Lung (tissue), 12 donors: ENCODE results near the gene SPRYD3. TPM values are rescaled to one million over a fixed set of nuclear protein-coding genes. Genes with fewer than 3 reads are reported as not detected.

Source experiments
- ATAC-seq: fragments of 200-7000 bp; cut with Tn5 transposase; one replicate; pipeline ENCODE4 v1.9.1; 2020; ENCODE audit warnings: moderate number of reproducible peaks; ENCODE audit not compliant: insufficient read depth, low FRiP score
- DNase-seq, 3 donors: peaks; one replicate each; pipeline ENCODE4 v3.0.0-alpha.2; 2013 to 2017
- H3K27ac ChIP-seq, 2 donors: one replicate each; pipeline ENCODE4 v1.5.1; 2013; ENCODE audit warnings: mild to moderate bottlenecking in 2 of 2, moderate library complexity in 2 of 2, control low read depth in 1 of 2, inconsistent platforms in 1 of 2, low read depth in 1 of 2, low read length in 1 of 2
- H3K27me3 ChIP-seq, 3 donors: one replicate each; pipeline ENCODE4 v1.5.1; 2013; ENCODE audit warnings: low read length in 2 of 3; ENCODE audit not compliant: control insufficient read depth in 3 of 3, insufficient read depth in 3 of 3
- H3K36me3 ChIP-seq, 4 donors: one replicate each; pipeline ENCODE4 v1.5.1; 2013; ENCODE audit warnings: low read length in 4 of 4, mild to moderate bottlenecking in 1 of 4, moderate library complexity in 1 of 4; ENCODE audit not compliant: control insufficient read depth in 4 of 4, insufficient read depth in 4 of 4
- H3K4me1 ChIP-seq, 5 donors: one replicate each; pipeline ENCODE4 v1.5.1; 2013; ENCODE audit warnings: low read length in 5 of 5, mild to moderate bottlenecking in 2 of 5, moderate library complexity in 1 of 5; ENCODE audit not compliant: control insufficient read depth in 5 of 5, insufficient read depth in 5 of 5
- H3K4me3 ChIP-seq: one replicate; pipeline ENCODE4 v1.5.1; 2013; ENCODE audit warnings: mild to moderate bottlenecking, control low read depth, moderate library complexity
- H3K9ac ChIP-seq, 2 donors: one replicate each; pipeline ENCODE4 v1.5.1; 2013; ENCODE audit warnings: low read length in 2 of 2, control low read depth in 1 of 2; ENCODE audit not compliant: insufficient read depth in 1 of 2
- H3K9me3 ChIP-seq, 4 donors: one replicate each; pipeline ENCODE4 v1.5.1; 2013; ENCODE audit warnings: low read length in 3 of 4, mild to moderate bottlenecking in 1 of 4, moderate library complexity in 1 of 4; ENCODE audit not compliant: control insufficient read depth in 4 of 4, insufficient read depth in 3 of 4
- WGBS, 2 donors: extraction: QIAGEN DNeasy Blood & Tissue Kit; methylation state at CpG; one replicate each; pipeline ENCODE4 v1.1.7; 2013; 5-methylcytosine and 5-hydroxymethylcytosine counted together
- polyA plus RNA-seq, 2 donors: library from polyadenylated mRNA; stranded (reverse); fragments of 200-250 nt; gene quantifications; one replicate each; pipeline ENCODE4 v1.2.1, GENCODE V29; 2013
- total RNA-seq, 2 donors: library from RNA; depleted of rRNA in 1 of 2; stranded (reverse); fragments of >200 nt in 1 of 2; gene quantifications; one replicate each; pipeline ENCODE4 v1.2.1, GENCODE V29; 2014 to 2021
- TF ChIP-seq, protein P1 (sequence below): IDR thresholded peaks from 2 replicates; pipeline ENCODE4 v1.5.1; 2012; ENCODE audit warnings: mild to moderate bottlenecking; ENCODE audit errors: control extremely low read depth, extremely low read depth
- donor health status: control.
- donor health status: control.
- donor health status: Bipolar disorder and iron deficiency.
- donor health status: healthy.
- donor health status: DM: yes; HTN: yes; CAD: no.

SPRYD3 gene
- total and polyA plus RNA-seq, 4 donors = 17.1 to 60.2 (median 34.9) TPM

- Histone ChIP-seq H3K9me3 (no peaks in the 10 kb centered on the region), H3K4me3 (no peak overlapping the region), H3K9ac (no peak overlapping the region), H3K27me3 (no peaks in the 10 kb centered on the region), H3K4me1 (peaks cover 6 to 31% (median 18%) of the 10 kb centered on the region in 5 donors), H3K27ac (no peak overlapping the region), H3K36me3 (no peaks in the 10 kb centered on the region)
- ATAC-seq = no peak
- WGBS, 2 donors = 89 to 90% methylated on average over 13 of the region's 13 CpGs
- TF ChIP-seq, protein P1, sequence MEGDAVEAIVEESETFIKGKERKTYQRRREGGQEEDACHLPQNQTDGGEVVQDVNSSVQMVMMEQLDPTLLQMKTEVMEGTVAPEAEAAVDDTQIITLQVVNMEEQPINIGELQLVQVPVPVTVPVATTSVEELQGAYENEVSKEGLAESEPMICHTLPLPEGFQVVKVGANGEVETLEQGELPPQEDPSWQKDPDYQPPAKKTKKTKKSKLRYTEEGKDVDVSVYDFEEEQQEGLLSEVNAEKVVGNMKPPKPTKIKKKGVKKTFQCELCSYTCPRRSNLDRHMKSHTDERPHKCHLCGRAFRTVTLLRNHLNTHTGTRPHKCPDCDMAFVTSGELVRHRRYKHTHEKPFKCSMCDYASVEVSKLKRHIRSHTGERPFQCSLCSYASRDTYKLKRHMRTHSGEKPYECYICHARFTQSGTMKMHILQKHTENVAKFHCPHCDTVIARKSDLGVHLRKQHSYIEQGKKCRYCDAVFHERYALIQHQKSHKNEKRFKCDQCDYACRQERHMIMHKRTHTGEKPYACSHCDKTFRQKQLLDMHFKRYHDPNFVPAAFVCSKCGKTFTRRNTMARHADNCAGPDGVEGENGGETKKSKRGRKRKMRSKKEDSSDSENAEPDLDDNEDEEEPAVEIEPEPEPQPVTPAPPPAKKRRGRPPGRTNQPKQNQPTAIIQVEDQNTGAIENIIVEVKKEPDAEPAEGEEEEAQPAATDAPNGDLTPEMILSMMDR = no peak
- DNase-seq = no peak
Observed at GRCh38 chr12:53100466-53101151, 21.4 kb upstream of the SPRYD3 start.

DNA sequence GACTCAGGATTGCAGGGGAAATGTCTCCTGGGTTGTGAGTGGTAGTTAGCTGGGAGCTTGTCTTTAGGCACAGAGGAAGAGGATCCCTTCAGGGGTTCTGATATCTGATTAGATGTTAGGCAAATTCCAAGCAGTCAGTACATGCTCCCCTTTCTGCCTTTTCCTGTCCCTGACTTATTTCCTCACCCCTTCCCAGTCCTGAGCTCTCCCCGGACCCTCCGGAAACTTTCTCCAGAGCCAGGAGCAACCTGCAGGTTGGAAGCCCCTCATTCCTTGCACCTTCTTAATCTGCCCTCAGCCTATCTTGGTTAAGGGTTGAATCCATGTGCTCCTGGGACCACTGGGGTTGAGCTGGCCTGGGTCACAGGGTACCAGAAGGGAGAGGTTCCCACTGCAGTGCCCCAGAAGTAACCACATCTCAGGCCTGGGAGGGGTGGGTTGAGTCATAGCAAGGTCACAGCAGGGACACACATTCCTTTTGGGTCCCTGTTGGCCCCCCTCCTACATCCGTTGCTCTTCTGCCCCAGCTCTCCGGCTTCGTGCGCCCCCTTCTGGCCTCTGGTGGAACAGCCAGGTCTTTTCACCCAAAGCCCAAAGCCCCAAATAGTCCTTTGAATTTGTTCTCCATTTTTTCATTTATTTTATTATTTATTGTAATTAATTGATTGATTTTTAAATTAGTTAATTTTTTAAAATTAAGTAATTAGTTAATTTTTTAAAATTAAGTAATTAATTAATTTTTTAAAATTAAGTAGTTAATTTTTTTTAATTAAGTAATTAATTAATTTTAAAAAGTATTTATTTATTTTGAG, 20.1 kb upstream of the SPRYD3 start:
- ATAC-seq (peak; percentile 69), DNase-seq (peak; percentile 92 to 93 (median 92))
- Histone ChIP-seq H3K27ac (peak overlapping the region; percentile 38 to 82), H3K4me3 (no peak overlapping the region), H3K4me1 (peaks cover 6 to 32% (median 18%) of the 10 kb centered on the region in 5 donors), H3K9ac (peak overlapping the region in 1 of 2 donors; percentile 38), H3K9me3 (no peaks in the 10 kb centered on the region), H3K27me3 (no peaks in the 10 kb centered on the region), H3K36me3 (no peaks in the 10 kb centered on the region)
- TF ChIP-seq, protein P1 = peak; percentile 84
- 25 to 27% methylated on average over 6 of the region's 6 CpGs for WGBS, 2 donors

GRCh38 chr12:53098354-53098981, 19.3 kb upstream of the SPRYD3 start:
- TF ChIP-seq, protein P1 = no peak

More at GRCh38 chr12:53098354-53098981, 19.3 kb upstream of the SPRYD3 start:
- ATAC-seq (no peak), DNase-seq (no peak)
- WGBS, 2 donors = 38 to 45% methylated on average over 13 of the region's 13 CpGs
- H3K36me3 ChIP-seq = no peaks in the 10 kb centered on the region
- H3K4me3 ChIP-seq = no peak overlapping the region
- H3K27me3 ChIP-seq = no peaks in the 10 kb centered on the region
- H3K4me1 ChIP-seq = peaks cover 6 to 38% (median 18%) of the 10 kb centered on the region in 5 donors
- peak overlapping the region; percentile 38 to 82 for H3K27ac ChIP-seq
- H3K9me3 ChIP-seq = no peaks in the 10 kb centered on the region
- H3K9ac ChIP-seq = no peak overlapping the region
